SK-N-SH (cell line): ENCODE measurements around the gene MRNIP. TPM values are rescaled to one million over a fixed set of nuclear protein-coding genes. Genes with fewer than 3 reads are reported as not detected.

ENCODE experiments used
- CTCF ChIA-PET: fragments of 300-600, 350-600 bp; formaldehyde crosslinking; extraction: SDS; loops from one replicate; lab custom pipeline; 2021; lab: Yijun Ruan, JAX
- POLR2A ChIA-PET: fragments of 350-600 bp; sonication (Branson Sonifier 250); formaldehyde crosslinking; extraction: SDS; loops from one replicate; lab custom pipeline; 2020; ENCODE audit warnings: antibody characterized with exemption, inconsistent platforms; lab: Yijun Ruan, JAX
- DNase-seq: peaks from one replicate; pipeline ENCODE4 v3.0.0; 2012
- H2AFZ ChIP-seq: fragments of 200-600 bp; sonication (generic); 2 replicates; pipeline ENCODE4 v1.8.1; 2016; ENCODE audit warnings: antibody characterized with exemption, mild to moderate bottlenecking, low read depth
- H3F3A ChIP-seq: fragments of 200-600 bp; sonication (generic); replicated peaks from 2 replicates; pipeline ENCODE3; 2016; ENCODE audit warnings: antibody characterized with exemption, mild to moderate bottlenecking; ENCODE audit not compliant: insufficient read depth
- H3K27ac ChIP-seq, 2 experiments: fragments of 200-500 bp in 1 of 2; fragments of 200-600 bp in 1 of 2; sonication (Bioruptor generic) in 1 of 2; sonication (generic), shearing (Covaris generic) in 1 of 2; 2 replicates each; pipeline versions ENCODE4 v1.5.1 to v1.6.1; 2014 to 2016; ENCODE audit warnings: low read depth in 2 of 2, inconsistent platforms in 1 of 2, low read length in 1 of 2, mild to moderate bottlenecking in 1 of 2, mixed read lengths in 1 of 2
- H3K27me3 ChIP-seq: fragments of 200-600 bp; sonication (generic), shearing (Covaris generic); 2 replicates; pipeline ENCODE4 v1.6.1; 2016; ENCODE audit warnings: mixed run types; ENCODE audit not compliant: insufficient read depth
- H3K36me3 ChIP-seq, 2 experiments: fragments of 200-500 bp in 1 of 2; fragments of 200-600 bp in 1 of 2; sonication (Bioruptor generic) in 1 of 2; sonication (generic) in 1 of 2; replicated peaks in 1 of 2; 2 replicates each; pipeline versions ENCODE3 to v1.5.1; 2014 to 2016; ENCODE audit warnings: low read length in 1 of 2, mild to moderate bottlenecking in 1 of 2; ENCODE audit not compliant: insufficient read depth in 2 of 2, control insufficient read depth in 1 of 2
- H3K4me1 ChIP-seq, 2 experiments: fragments of 200-500 bp in 1 of 2; fragments of 200-600 bp in 1 of 2; sonication (Bioruptor generic) in 1 of 2; sonication (generic), shearing (Covaris generic) in 1 of 2; 2 replicates each; pipeline versions ENCODE4 v1.5.1 to v1.6.1; 2014 to 2016; ENCODE audit warnings: low read depth in 1 of 2, low read length in 1 of 2, mixed run types in 1 of 2; ENCODE audit not compliant: insufficient read depth in 2 of 2, control insufficient read depth in 1 of 2
- H3K4me2 ChIP-seq: fragments of 200-600 bp; sonication (generic), shearing (Covaris generic); 2 replicates; pipeline ENCODE4 v1.6.1; 2017; ENCODE audit warnings: mixed run types
- H3K4me3 ChIP-seq, 2 experiments: fragments of 200-500 bp in 1 of 2; fragments of 200-600 bp in 1 of 2; sonication (Bioruptor generic) in 1 of 2; sonication (generic), shearing (Covaris generic) in 1 of 2; 2 replicates each; pipeline versions ENCODE4 v1.5.1 to v1.8.1; 2014 to 2016; ENCODE audit warnings: low read depth in 2 of 2, inconsistent platforms in 1 of 2, low read length in 1 of 2, mild to moderate bottlenecking in 1 of 2, mixed read lengths in 1 of 2, moderate library complexity in 1 of 2
- H3K79me2 ChIP-seq: fragments of 200-600 bp; sonication (generic); 2 replicates; pipeline ENCODE4 v1.8.1; 2017; ENCODE audit warnings: mild to moderate bottlenecking; ENCODE audit not compliant: insufficient read depth
- H3K9ac ChIP-seq: fragments of 200-600 bp; sonication (generic); 2 replicates; pipeline ENCODE4 v1.6.1; 2017; ENCODE audit warnings: mixed run types
- H3K9me2 ChIP-seq: fragments of 200-600 bp; sonication (generic); 2 replicates; pipeline ENCODE4 v1.6.1; 2017; ENCODE audit warnings: mixed run types
- H3K9me3 ChIP-seq: fragments of 200-600 bp; sonication (generic); 2 replicates; pipeline ENCODE4 v1.6.1; 2017; ENCODE audit warnings: mixed run types, mild to moderate bottlenecking, moderate library complexity
- H4K20me1 ChIP-seq: fragments of 200-600 bp; sonication (generic); 2 replicates; pipeline ENCODE4 v1.6.1; 2017; ENCODE audit warnings: mild to moderate bottlenecking, mixed run types; ENCODE audit not compliant: insufficient read depth
- EP300 ChIP-seq, 2 experiments: IDR thresholded peaks; 2 replicates each; pipeline versions ENCODE4 v1.4.0 to v1.6.1; 2012; ENCODE audit warnings: borderline replicate concordance in 1 of 2, low read depth in 1 of 2, low read length in 1 of 2
- FOXM1 ChIP-seq: IDR thresholded peaks from 2 replicates; pipeline ENCODE4 v1.4.0; 2012; ENCODE audit warnings: low read depth, mild to moderate bottlenecking
- MAX ChIP-seq: IDR thresholded peaks from 2 replicates; pipeline ENCODE4 v1.4.0; 2012; ENCODE audit warnings: low read depth
- MXI1 ChIP-seq: IDR thresholded peaks from 2 replicates; pipeline ENCODE4 v1.6.1; 2012; ENCODE audit warnings: mild to moderate bottlenecking, low read depth, low read length, improper control_type of control experiment
- RCOR1 ChIP-seq: fragments of 150-350 bp; IDR thresholded peaks from 2 replicates; pipeline ENCODE4 v1.6.1; 2017; ENCODE audit warnings: antibody characterized with exemption, low read length
- SMC3 ChIP-seq: IDR thresholded peaks from 2 replicates; pipeline ENCODE4 v1.6.1; 2012; ENCODE audit warnings: low read depth, low read length, improper control_type of control experiment
- WGBS: methylation state at CpG from one replicate; pipeline ENCODE4 v1.1.6; 2017; ENCODE audit warnings: low lambda C conversion rate; 5-methylcytosine and 5-hydroxymethylcytosine counted together
- polyA plus RNA-seq, 3 experiments: library from polyadenylated mRNA; depleted of rRNA; stranded (reverse); fragments of >200 nt; gene quantifications; 2 replicates each; pipeline ENCODE4 v1.2.3, GENCODE V29; 2012
- TF ChIP-seq, protein P1 (sequence below): fragments of 150-350 bp; IDR thresholded peaks from 2 replicates; pipeline ENCODE4 v1.6.1; 2017; ENCODE audit warnings: antibody characterized with exemption, low read length, low read depth, borderline replicate concordance
- TF ChIP-seq, protein P2 (sequence below): IDR thresholded peaks from 2 replicates; pipeline ENCODE4; 2012
- TF ChIP-seq, protein P3 (sequence below): IDR thresholded peaks from 2 replicates; pipeline ENCODE4 v1.4.0; 2012; ENCODE audit warnings: low read depth, borderline replicate concordance

The MRNIP gene
- polyA plus RNA-seq, 1 of the 3 experiments (the other 2 are of a cell fraction): 32.8 TPM

- H3F3A ChIP-seq: peaks cover 4% of the 10 kb centered on the region
- no peak overlapping the region for H3K27ac ChIP-seq
- H3K36me3 ChIP-seq: peaks cover 0 to 22% of the 10 kb centered on the region in 2 experiments
- CTCF ChIA-PET: interaction anchor here (1.1 to 8.3 kb wide), 4 partner anchors 11 to 31 kb away, joined by 3 to 67 read pairs (median 14); partner anchors contain the start of gene MGAT4B
- no peak overlapping the region for H3K9ac ChIP-seq
- no peaks in the 10 kb centered on the region for H3K27me3 ChIP-seq
- H2AFZ ChIP-seq: no peak overlapping the region
- peaks cover 0 to 14% of the 10 kb centered on the region in 2 experiments; a peak in 1 of 4 replicates for H3K4me1 ChIP-seq
- H3K4me3 ChIP-seq: no peak overlapping the region
- POLR2A ChIA-PET: interaction anchor here (0.9 kb wide), 1 partner anchor 32 kb away, joined by 3 read pairs; no protein-coding TSS in a partner anchor
- H3K9me3 ChIP-seq: no peaks in the 10 kb centered on the region
- no peak overlapping the region for H3K4me2 ChIP-seq
- H4K20me1 ChIP-seq: no peaks in the 10 kb centered on the region
- H3K9me2 ChIP-seq: no peaks in the 10 kb centered on the region
- no peak for DNase-seq
- WGBS: no CpG with 5 or more reads among the region's 3 CpGs
- no peaks in the 10 kb centered on the region for H3K79me2 ChIP-seq
- TF ChIP-seq, protein P1, sequence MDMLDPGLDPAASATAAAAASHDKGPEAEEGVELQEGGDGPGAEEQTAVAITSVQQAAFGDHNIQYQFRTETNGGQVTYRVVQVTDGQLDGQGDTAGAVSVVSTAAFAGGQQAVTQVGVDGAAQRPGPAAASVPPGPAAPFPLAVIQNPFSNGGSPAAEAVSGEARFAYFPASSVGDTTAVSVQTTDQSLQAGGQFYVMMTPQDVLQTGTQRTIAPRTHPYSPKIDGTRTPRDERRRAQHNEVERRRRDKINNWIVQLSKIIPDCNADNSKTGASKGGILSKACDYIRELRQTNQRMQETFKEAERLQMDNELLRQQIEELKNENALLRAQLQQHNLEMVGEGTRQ: no peak
- TF ChIP-seq MXI1 (no peak), EP300 (IDR thresholded peaks at IDR 0.05; ENCODE audit: borderline replicate concordance in 1 of 2, low read depth in 1 of 2, low read length in 1 of 2) (no peak)
- TF ChIP-seq, protein P2, sequence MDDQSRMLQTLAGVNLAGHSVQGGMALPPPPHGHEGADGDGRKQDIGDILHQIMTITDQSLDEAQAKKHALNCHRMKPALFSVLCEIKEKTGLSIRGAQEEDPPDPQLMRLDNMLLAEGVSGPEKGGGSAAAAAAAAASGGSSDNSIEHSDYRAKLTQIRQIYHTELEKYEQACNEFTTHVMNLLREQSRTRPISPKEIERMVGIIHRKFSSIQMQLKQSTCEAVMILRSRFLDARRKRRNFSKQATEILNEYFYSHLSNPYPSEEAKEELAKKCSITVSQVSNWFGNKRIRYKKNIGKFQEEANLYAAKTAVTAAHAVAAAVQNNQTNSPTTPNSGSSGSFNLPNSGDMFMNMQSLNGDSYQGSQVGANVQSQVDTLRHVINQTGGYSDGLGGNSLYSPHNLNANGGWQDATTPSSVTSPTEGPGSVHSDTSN: no peak
- TF ChIP-seq, all 33 proteins: peak for 0
Measured at GRCh38 chr5:179794575-179794974, 64.0 kb downstream of the MRNIP start.

GRCh38 chr5:179794171-179794570 lies 64.4 kb downstream of the MRNIP start:
- H3K9ac ChIP-seq: no peak overlapping the region
- peaks cover 0 to 14% of the 10 kb centered on the region in 2 experiments; a peak in 1 of 4 replicates for H3K4me1 ChIP-seq
- ChIA-PET POLR2A (interaction anchor here (0.9 kb wide), 1 partner anchor 31 kb away, joined by 3 read pairs; no protein-coding TSS in a partner anchor), CTCF (interaction anchor here (0.6 to 8.3 kb wide), 5 partner anchors 11 to 181 kb away, joined by 3 to 67 read pairs (median 3); no protein-coding TSS in a partner anchor)
- no peak overlapping the region for H3K27ac ChIP-seq
- H3K36me3 ChIP-seq: peaks cover 0 to 18% of the 10 kb centered on the region in 2 experiments
- no peak overlapping the region for H3K4me2 ChIP-seq
- no peaks in the 10 kb centered on the region for H4K20me1 ChIP-seq
- H3K9me2 ChIP-seq: no peaks in the 10 kb centered on the region
- no peaks in the 10 kb centered on the region for H3K9me3 ChIP-seq
- no peaks in the 10 kb centered on the region for H3K79me2 ChIP-seq
- peaks cover 4% of the 10 kb centered on the region for H3F3A ChIP-seq
- H2AFZ ChIP-seq: no peak overlapping the region
- H3K4me3 ChIP-seq: no peak overlapping the region
- WGBS: 100% methylated on average over 3 of the region's 3 CpGs
- no peak for DNase-seq
- TF ChIP-seq MAX: no peak
- no peak for TF ChIP-seq FOXM1
- no peak for TF ChIP-seq RCOR1
- TF ChIP-seq, protein P2: no peak
- TF ChIP-seq MXI1: no peak
- TF ChIP-seq, protein P3, sequence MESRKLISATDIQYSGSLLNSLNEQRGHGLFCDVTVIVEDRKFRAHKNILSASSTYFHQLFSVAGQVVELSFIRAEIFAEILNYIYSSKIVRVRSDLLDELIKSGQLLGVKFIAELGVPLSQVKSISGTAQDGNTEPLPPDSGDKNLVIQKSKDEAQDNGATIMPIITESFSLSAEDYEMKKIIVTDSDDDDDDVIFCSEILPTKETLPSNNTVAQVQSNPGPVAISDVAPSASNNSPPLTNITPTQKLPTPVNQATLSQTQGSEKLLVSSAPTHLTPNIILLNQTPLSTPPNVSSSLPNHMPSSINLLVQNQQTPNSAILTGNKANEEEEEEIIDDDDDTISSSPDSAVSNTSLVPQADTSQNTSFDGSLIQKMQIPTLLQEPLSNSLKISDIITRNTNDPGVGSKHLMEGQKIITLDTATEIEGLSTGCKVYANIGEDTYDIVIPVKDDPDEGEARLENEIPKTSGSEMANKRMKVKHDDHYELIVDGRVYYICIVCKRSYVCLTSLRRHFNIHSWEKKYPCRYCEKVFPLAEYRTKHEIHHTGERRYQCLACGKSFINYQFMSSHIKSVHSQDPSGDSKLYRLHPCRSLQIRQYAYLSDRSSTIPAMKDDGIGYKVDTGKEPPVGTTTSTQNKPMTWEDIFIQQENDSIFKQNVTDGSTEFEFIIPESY: no peak
- no peak for TF ChIP-seq SMC3
- H3K27me3 ChIP-seq: no peaks in the 10 kb centered on the region
